Activated T-cell treated with anti-CD3 and anti-CD28 coated beads, Interleukin-2, amount 50 U/mL, for 48 hours (primary cell): ENCODE measurements around the gene CYP39A1.

Experiments
- DNase-seq, 2 experiments: peaks; one replicate each; pipeline ENCODE4 v3.0.0-alpha.2; 2020

Gene CYP39A1

GRCh38 chr6:46586906-46587305, 65.7 kb downstream of the CYP39A1 start:
- DNase-seq: no peak

GRCh38 chr6:46584586-46584985, 68.0 kb downstream of the CYP39A1 start:
- DNase-seq: no peak

- DNase-seq: no peak
These were observed 68.9 kb downstream of the CYP39A1 start for GRCh38 chr6:46583721-46584120.

- no peak for DNase-seq
These were observed 69.5 kb downstream of the CYP39A1 start for GRCh38 chr6:46583081-46583480.

GRCh38 chr6:46581459-46582177, 71.0 kb downstream of the CYP39A1 start:
- no peak for DNase-seq

- DNase-seq: no peak
These were observed 77.1 kb downstream of the CYP39A1 start for GRCh38 chr6:46575530-46575929.

- DNase-seq: no peak
These were observed 79.5 kb downstream of the CYP39A1 start for GRCh38 chr6:46573140-46573539.

GRCh38 chr6:46565531-46565930, 87.1 kb downstream of the CYP39A1 start:
- no peak for DNase-seq

GRCh38 chr6:46563924-46564323, 88.7 kb downstream of the CYP39A1 start:
- DNase-seq: no peak

- no peak for DNase-seq
These were observed 96.6 kb downstream of the CYP39A1 start for GRCh38 chr6:46556053-46556452.

GRCh38 chr6:46555129-46555528, 97.5 kb downstream of the CYP39A1 start:
- no peak for DNase-seq

- DNase-seq: no peak
These were observed 103.5 kb downstream of the CYP39A1 start for GRCh38 chr6:46549155-46549554.

GRCh38 chr6:46541556-46541955, 111.1 kb downstream of the CYP39A1 start:
- no peak for DNase-seq

- no peak for DNase-seq
These were observed 112.8 kb downstream of the CYP39A1 start for GRCh38 chr6:46539866-46540265.

- DNase-seq: no peak
These were observed 113.7 kb downstream of the CYP39A1 start for GRCh38 chr6:46538800-46539480.

- DNase-seq: no peak
These were observed 121.7 kb downstream of the CYP39A1 start for GRCh38 chr6:46530896-46531295.

GRCh38 chr6:46528961-46529750, 123.5 kb downstream of the CYP39A1 start:
- no peak for DNase-seq

- no peak for DNase-seq
These were observed 126.0 kb downstream of the CYP39A1 start for GRCh38 chr6:46526607-46527006.

- no peak for DNase-seq
These were observed 127.0 kb downstream of the CYP39A1 start for GRCh38 chr6:46525583-46525982.

GRCh38 chr6:46521464-46521971, 131.1 kb downstream of the CYP39A1 start:
- no peak for DNase-seq

GRCh38 chr6:46517202-46517601, 135.4 kb downstream of the CYP39A1 start:
- no peak for DNase-seq

- no peak for DNase-seq
These were observed 139.1 kb downstream of the CYP39A1 start for GRCh38 chr6:46513533-46513932.

- DNase-seq: no peak
These were observed 141.3 kb downstream of the CYP39A1 start for GRCh38 chr6:46511320-46511719.

GRCh38 chr6:46510651-46511050, 142.0 kb downstream of the CYP39A1 start:
- no peak for DNase-seq
